PC-9 (cell line): Measurements from ENCODE around the gene BCO1.

ENCODE experiments used
- EZH2 ChIP-seq: fragments of 200-600 bp; sonication (generic); IDR thresholded peaks from 2 replicates; pipeline ENCODE4 v1.8.0; 2017; ENCODE audit warnings: antibody characterized with exemption, low read depth
- TF ChIP-seq, protein P1 (sequence below): fragments of 200-600 bp; sonication (generic); conservative IDR thresholded peaks from 2 replicates; pipeline ENCODE4 v1.6.1; 2017; ENCODE audit warnings: mixed run types, antibody characterized with exemption, mild to moderate bottlenecking, moderate library complexity

DNA sequence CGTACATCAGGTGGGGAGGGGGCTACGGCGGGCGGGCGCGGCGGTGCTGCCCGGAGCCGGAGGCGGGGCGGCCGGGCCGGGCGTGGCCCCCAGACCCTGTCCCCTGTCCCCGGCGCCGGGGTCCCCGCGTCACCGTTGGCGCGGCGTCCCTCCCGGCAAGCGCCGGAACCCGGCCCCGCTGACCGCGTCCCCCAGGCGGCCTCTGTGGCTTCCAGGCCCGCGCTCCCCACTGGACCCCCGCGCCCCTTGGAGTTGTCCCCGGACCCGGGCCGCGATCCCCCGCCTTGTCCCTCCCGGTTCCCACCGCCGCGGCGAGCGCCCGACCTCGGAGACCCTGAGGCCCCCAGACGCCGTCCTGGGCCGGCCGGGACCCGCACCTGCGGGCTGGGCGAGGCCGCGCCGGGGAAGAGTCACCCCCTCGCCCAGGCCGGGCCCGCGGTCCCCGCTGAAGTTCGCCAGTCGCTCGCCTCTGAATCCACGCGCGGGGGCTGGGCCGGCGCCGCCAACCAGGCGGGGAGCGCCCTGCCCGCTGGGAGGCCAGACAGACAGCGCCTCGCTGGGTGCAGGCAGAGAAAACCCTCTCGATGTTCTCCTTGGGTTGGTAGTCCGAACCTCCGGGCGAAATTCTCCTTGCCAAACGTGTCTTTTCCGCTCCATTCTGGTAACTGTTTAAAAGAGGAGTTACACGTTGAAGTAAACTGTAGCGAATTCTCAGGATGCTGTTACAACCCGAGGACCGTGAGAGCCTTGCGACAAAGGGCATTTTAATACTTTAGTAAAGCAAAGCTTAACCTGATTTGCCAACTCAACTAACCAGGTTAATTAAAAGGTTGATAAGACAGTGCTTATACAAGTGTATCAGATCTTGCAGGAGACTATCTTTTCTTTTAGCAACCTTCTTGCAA lies 77.0 kb downstream of the BCO1 start:
- TF ChIP-seq, protein P1, sequence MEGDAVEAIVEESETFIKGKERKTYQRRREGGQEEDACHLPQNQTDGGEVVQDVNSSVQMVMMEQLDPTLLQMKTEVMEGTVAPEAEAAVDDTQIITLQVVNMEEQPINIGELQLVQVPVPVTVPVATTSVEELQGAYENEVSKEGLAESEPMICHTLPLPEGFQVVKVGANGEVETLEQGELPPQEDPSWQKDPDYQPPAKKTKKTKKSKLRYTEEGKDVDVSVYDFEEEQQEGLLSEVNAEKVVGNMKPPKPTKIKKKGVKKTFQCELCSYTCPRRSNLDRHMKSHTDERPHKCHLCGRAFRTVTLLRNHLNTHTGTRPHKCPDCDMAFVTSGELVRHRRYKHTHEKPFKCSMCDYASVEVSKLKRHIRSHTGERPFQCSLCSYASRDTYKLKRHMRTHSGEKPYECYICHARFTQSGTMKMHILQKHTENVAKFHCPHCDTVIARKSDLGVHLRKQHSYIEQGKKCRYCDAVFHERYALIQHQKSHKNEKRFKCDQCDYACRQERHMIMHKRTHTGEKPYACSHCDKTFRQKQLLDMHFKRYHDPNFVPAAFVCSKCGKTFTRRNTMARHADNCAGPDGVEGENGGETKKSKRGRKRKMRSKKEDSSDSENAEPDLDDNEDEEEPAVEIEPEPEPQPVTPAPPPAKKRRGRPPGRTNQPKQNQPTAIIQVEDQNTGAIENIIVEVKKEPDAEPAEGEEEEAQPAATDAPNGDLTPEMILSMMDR: no peak
- no peak for TF ChIP-seq EZH2
